SK-N-MC (cell line): Measurements from ENCODE around the gene RALGAPA1.

Experiments
- DNase-seq: peaks from one replicate; pipeline ENCODE4 v3.0.0-alpha.2; 2011; ENCODE audit warnings: low read depth, low spot score
- H3K27ac ChIP-seq: fragments of 200-600 bp; sonication (generic); 2 replicates; pipeline ENCODE4 v1.5.1; 2016; ENCODE audit warnings: mixed run types
- H3K36me3 ChIP-seq: fragments of 200-600 bp; sonication (generic); 2 replicates; pipeline ENCODE4 v1.6.1; 2017; ENCODE audit warnings: antibody characterized with exemption, low read length, mixed read lengths; ENCODE audit not compliant: insufficient read depth
- H3K4me3 ChIP-seq: fragments of 200-600 bp; sonication (generic); 2 replicates; pipeline ENCODE4 v1.5.1; 2016
- H3K9ac ChIP-seq: fragments of 200-600 bp; sonication (generic); 2 replicates; pipeline ENCODE4 v1.8.0; 2017; ENCODE audit warnings: mixed run types, mixed read lengths; ENCODE audit not compliant: insufficient read length
- H3K9me3 ChIP-seq: fragments of 200-600 bp; sonication (generic); 2 replicates; pipeline ENCODE4 v1.6.1; 2017; ENCODE audit warnings: low read depth, mild to moderate bottlenecking, antibody characterized with exemption, low read length, moderate library complexity, mixed read lengths
- EZH2 ChIP-seq: fragments of 200-600 bp; sonication (generic); IDR thresholded peaks from one replicate; pipeline ENCODE4 v1.6.1; 2017; ENCODE audit warnings: antibody characterized with exemption
- FOXP2 ChIP-seq: optimal IDR thresholded peaks from 2 replicates; pipeline ENCODE3; 2011; ENCODE audit warnings: mild to moderate bottlenecking, moderate library complexity; ENCODE audit not compliant: insufficient read depth; ENCODE audit errors: extremely low read length, control extremely low read depth
- POLR2AphosphoS5 ChIP-seq: IDR thresholded peaks from 2 replicates; pipeline ENCODE4 v1.6.1; 2012; ENCODE audit warnings: mild to moderate bottlenecking, low read depth, low read length, borderline replicate concordance

The RALGAPA1 gene

DNA sequence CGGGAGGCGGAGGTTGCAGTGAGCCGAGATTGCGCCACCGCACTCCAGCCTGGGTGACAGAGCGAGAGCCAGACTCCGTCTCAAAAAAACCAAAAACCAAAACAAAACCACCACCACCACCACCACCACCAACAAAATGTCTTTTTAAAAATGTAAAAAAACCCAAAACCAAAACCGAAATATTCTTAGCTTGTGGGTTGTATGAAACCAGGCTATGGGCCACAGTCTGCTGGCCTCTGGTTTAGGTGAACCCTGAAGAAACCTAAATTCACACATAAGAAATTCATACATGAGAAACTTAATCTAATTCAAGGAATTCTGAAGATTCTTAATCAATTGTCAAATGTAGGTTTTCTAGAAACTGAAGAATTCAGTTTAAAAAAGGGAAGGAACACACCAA, 237.5 kb downstream of the RALGAPA1 start:
- DNase-seq = no peak
- no peak overlapping the region for H3K9ac ChIP-seq
- no peak overlapping the region for H3K4me3 ChIP-seq
- no peak for TF ChIP-seq POLR2AphosphoS5
- TF ChIP-seq EZH2 = no peak
- TF ChIP-seq FOXP2 = no peak
- H3K9me3 ChIP-seq = no peaks in the 10 kb centered on the region
- no peaks in the 10 kb centered on the region for H3K36me3 ChIP-seq
- no peak overlapping the region for H3K27ac ChIP-seq

DNA sequence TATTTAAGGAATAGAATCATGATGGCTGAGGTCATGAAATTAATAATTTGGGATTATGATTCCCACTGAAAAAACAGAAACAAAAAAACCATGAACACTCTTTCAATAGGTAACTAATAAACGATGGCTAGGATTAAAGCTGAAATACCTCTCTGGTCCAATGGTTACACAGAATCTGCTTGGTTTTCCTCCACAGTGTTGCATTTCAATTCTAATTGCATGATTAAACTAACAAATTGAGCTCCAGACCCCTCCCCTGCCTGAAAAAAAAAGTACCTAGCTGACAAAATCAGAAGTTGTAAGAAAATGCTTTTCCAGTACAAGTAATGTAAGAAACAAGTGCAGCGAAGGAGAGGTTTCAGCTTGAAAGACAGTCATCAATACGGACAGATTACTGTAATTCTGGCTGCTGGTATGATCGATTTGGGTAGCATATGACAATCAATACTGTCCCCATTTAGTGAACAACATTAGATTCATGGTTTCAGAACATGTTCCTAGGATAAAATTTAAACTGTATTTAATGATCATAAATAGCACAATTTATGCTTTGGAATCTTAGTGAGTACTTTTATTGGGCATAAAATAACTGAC, 243.1 kb downstream of the RALGAPA1 start:
- DNase-seq = no peak
- TF ChIP-seq FOXP2 = no peak
- TF ChIP-seq EZH2 = no peak
- TF ChIP-seq POLR2AphosphoS5 = no peak
- Histone ChIP-seq H3K4me3 (no peak overlapping the region), H3K36me3 (no peaks in the 10 kb centered on the region), H3K9ac (no peak overlapping the region), H3K9me3 (no peaks in the 10 kb centered on the region), H3K27ac (no peak overlapping the region)

DNA sequence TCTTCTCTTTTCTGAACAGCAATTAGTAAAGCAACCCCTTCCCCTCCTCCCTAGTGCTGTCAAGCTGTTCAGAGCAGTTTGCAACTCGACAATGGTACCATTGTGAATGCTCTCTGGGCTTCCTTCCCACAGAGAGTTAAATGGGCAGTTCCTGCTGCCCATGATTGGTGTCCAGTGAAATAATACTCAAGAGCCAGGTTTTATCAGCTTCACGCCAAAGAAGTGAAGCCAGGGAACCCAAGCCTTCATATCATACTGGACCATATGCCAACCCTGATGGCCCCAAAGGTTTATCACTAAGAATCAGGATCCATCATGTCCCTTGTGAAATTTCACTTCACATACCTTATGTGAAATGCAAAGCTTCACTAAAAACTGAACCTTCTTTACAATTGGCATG, 250.4 kb downstream of the RALGAPA1 start:
- H3K27ac ChIP-seq = no peak overlapping the region
- no peak overlapping the region for H3K4me3 ChIP-seq
- no peak overlapping the region for H3K9ac ChIP-seq
- DNase-seq = no peak
- H3K9me3 ChIP-seq = no peaks in the 10 kb centered on the region
- H3K36me3 ChIP-seq = no peaks in the 10 kb centered on the region
- TF ChIP-seq POLR2AphosphoS5 (no peak), EZH2 (no peak), FOXP2 (no peak)

DNA sequence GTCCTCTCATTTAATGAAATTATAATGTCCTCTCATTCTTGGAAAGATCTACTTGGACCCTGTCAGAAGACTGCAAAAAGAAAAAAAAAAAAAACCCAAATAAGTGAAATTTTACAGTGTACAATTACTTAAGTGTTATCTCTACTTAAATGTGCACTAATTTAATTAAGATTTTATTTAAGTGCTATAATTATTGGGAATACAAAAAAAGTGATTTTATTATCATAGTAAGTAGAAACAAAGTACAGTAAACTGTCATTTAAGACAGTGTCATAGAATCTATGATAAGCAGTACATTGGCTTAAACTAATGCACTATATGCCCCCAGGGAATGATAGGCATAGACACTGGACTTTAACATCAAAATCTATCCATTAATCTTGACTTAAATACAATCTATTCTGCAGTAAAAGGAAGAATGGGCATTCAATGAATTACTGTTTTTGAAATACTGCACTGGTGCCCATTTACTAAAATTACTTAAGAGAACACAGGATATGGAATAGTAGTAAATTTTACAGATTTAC, 251.8 kb downstream of the RALGAPA1 start:
- no peak for DNase-seq
- TF ChIP-seq FOXP2 (no peak), POLR2AphosphoS5 (no peak), EZH2 (no peak)
- Histone ChIP-seq H3K4me3 (no peak overlapping the region), H3K9me3 (no peaks in the 10 kb centered on the region), H3K27ac (peak overlapping the region; percentile 17; the same call in 1 of the 2 replicates), H3K36me3 (no peaks in the 10 kb centered on the region), H3K9ac (no peak overlapping the region)

DNA sequence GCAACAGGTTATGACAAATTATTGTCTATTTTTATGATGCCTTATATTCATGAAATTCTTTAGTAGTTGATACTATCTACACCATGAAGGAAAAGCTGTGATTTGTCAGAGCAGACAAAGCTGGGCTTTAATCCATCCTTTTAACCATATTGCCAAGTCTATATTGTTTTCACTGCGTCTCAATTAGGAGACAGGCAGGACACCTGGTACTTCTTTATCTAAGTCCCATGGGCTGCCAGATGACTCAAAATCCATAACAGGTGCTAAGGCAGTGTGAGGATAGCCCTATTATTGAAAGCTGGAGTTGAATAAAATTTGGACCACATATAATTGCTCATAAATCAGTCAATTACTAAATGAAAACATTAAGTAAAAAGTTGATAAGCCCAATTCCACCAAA, 252.5 kb downstream of the RALGAPA1 start:
- no peak for TF ChIP-seq EZH2
- TF ChIP-seq FOXP2 = no peak
- no peak for TF ChIP-seq POLR2AphosphoS5
- DNase-seq = no peak
- H3K27ac ChIP-seq = no peak overlapping the region

DNA sequence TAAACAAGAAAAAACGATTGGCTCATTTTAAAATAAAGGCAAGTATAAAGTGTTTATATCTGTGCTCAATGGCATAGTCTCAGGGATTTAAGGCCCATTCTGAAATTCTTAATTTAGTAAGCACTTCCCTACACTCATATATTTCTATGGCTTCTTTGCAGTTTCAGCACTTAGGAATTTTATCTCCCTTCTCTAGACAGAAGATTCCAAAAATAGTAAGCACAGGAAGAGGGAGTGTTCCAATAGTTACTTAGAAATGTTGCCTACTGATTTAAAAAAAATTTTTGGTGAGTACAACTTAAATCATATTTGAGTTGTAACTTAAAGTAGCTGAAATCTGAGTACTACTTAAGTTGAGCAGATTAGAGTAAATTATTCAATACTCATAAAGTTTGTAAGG, 255.3 kb downstream of the RALGAPA1 start:
- Histone ChIP-seq H3K9ac (no peak overlapping the region), H3K27ac (peak overlapping the region; percentile 22; the same call in 1 of the 2 replicates), H3K4me3 (no peak overlapping the region), H3K36me3 (no peaks in the 10 kb centered on the region), H3K9me3 (no peaks in the 10 kb centered on the region)
- no peak for DNase-seq
- TF ChIP-seq FOXP2 (no peak), POLR2AphosphoS5 (no peak), EZH2 (no peak)

More for the DNA sequence above, 252.5 kb downstream of the RALGAPA1 start:
- H3K9ac ChIP-seq = no peak overlapping the region
- H3K9me3 ChIP-seq = no peaks in the 10 kb centered on the region
- H3K4me3 ChIP-seq = no peak overlapping the region
- H3K36me3 ChIP-seq = no peaks in the 10 kb centered on the region

DNA sequence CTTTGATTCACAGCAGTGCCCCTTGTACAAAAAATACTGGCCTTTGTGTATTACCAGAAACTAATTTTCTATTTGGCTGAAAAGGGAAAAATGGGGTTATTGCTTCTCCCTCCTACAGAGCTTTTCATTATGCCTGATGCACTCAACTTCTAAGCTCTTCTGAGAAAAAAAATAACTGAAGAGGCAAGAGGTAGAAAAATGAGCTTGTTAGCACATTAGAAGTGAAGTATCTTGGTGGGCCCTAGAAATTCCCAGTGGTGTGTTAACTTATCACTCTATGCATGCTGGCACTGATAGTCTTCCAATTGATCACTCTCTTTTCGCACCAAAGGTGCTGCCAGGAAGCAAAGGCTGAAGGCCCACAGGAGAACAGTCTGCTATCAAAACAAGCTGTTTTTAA, 258.0 kb downstream of the RALGAPA1 start:
- no peak for DNase-seq
- H3K27ac ChIP-seq = no peak overlapping the region
- TF ChIP-seq EZH2 = no peak
- TF ChIP-seq POLR2AphosphoS5 = no peak
- no peak for TF ChIP-seq FOXP2
- no peak overlapping the region for H3K4me3 ChIP-seq
- no peak overlapping the region for H3K9ac ChIP-seq
- no peaks in the 10 kb centered on the region for H3K9me3 ChIP-seq
- H3K36me3 ChIP-seq = no peaks in the 10 kb centered on the region

DNA sequence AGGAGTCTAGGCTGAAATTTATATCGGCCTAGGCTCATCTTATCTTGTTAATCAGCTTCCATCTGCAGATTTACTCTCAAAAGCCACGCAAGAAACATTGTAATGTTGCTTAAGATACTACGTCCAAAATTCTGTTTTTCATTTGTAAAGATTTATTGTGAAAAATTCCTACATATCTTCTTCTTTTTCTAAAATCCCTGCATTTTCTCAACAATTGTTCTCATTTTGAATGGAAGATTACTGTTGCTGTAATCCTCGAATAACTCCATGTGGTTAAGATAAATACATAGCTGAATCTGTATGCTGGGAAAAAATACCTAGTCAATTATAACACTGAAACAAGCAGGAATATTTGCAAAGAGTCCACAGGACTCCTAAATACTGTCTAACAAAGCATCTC, 259.5 kb downstream of the RALGAPA1 start:
- H3K36me3 ChIP-seq = no peaks in the 10 kb centered on the region
- H3K27ac ChIP-seq = no peak overlapping the region
- DNase-seq = no peak
- TF ChIP-seq EZH2 = no peak
- no peak for TF ChIP-seq POLR2AphosphoS5
- TF ChIP-seq FOXP2 = no peak
- H3K9ac ChIP-seq = no peak overlapping the region
- H3K4me3 ChIP-seq = no peak overlapping the region
- H3K9me3 ChIP-seq = no peaks in the 10 kb centered on the region

DNA sequence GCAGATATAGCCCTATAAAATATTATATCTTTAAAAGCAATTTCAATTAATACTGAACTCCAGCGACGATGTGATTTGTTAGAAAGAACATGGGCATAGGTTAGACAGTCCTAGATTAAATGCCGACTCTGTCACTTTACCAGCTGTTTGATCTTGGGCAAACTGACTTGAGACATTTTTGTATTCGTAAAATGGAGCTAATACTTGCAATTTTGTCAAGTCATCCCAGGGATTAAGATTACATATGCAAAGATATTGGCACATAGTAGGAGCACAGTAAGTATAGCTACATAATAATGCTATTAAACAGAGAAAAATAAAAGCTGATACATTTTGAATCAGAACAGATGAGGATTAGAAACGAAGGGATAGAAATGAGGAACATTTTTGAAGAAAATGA, 266.1 kb downstream of the RALGAPA1 start:
- DNase-seq = no peak
- Histone ChIP-seq H3K4me3 (no peak overlapping the region), H3K9ac (no peak overlapping the region), H3K27ac (no peak overlapping the region), H3K36me3 (no peaks in the 10 kb centered on the region), H3K9me3 (no peaks in the 10 kb centered on the region)
- TF ChIP-seq POLR2AphosphoS5 = no peak
- TF ChIP-seq EZH2 = no peak
- no peak for TF ChIP-seq FOXP2
